Colonic mucosa (tissue), 4 donors: ENCODE data around the gene POLR2L. TPM values are rescaled to one million over a fixed set of nuclear protein-coding genes. Genes with fewer than 3 reads are reported as not detected.
A peak's percentile ranks its signal among the peaks of the same experiment; 100 is the strongest.

Source experiments
- DNase-seq: peaks from one replicate; pipeline ENCODE4 v3.0.0-alpha.2; 2020
- H3K27ac ChIP-seq: fragments of 200-600 bp; one replicate; pipeline ENCODE4 v1.8.0; 2021
- H3K27me3 ChIP-seq: fragments of 200-600 bp; one replicate; pipeline ENCODE4 v1.8.0; 2021
- H3K36me3 ChIP-seq: fragments of 200-600 bp; one replicate; pipeline ENCODE4 v1.8.0; 2021
- H3K4me1 ChIP-seq: fragments of 200-600 bp; one replicate; pipeline ENCODE4 v1.8.0; 2021; ENCODE audit warnings: mild to moderate bottlenecking
- H3K4me3 ChIP-seq: fragments of 200-600 bp; one replicate; pipeline ENCODE4 v1.8.0; 2021
- H3K9ac ChIP-seq, 2 donors: one replicate each; pipeline ENCODE4 v1.7.0; 2013; ENCODE audit warnings: control low read depth in 2 of 2, low read depth in 2 of 2, low read length in 2 of 2
- H3K9me3 ChIP-seq: fragments of 200-600 bp; one replicate; pipeline ENCODE4 v1.8.0; 2021
- intact Hi-C: fragments of 100-400 bp; cut with DNase I; formaldehyde crosslinking; loops from one replicate; pipeline ENCODE4 v1.14.1; 2022
- total RNA-seq, 2 donors: library from RNA; stranded (reverse); fragmentation: NEBNext Ultra II Directional in 1 of 2; extraction: Animal tissue kit (Norgen Biotek cat#: 25700) in 1 of 2; gene quantifications; one replicate each; pipeline ENCODE4 v1.2.1, GENCODE V29; 2021
- TF ChIP-seq, protein P1 (sequence below): fragments of 200-600 bp; IDR thresholded peaks from one replicate; pipeline ENCODE4 v1.8.0; 2022; ENCODE audit warnings: antibody characterized with exemption, mild to moderate bottlenecking
- donor health status: healthy.
- donor health status: DM: no; HTN: no; CAD: no.
- donor health status: DM: no; HTN: no; CAD: no.

The POLR2L gene
- total RNA-seq, 2 donors from 2014 or later, result 77.4 to 181 TPM

DNA sequence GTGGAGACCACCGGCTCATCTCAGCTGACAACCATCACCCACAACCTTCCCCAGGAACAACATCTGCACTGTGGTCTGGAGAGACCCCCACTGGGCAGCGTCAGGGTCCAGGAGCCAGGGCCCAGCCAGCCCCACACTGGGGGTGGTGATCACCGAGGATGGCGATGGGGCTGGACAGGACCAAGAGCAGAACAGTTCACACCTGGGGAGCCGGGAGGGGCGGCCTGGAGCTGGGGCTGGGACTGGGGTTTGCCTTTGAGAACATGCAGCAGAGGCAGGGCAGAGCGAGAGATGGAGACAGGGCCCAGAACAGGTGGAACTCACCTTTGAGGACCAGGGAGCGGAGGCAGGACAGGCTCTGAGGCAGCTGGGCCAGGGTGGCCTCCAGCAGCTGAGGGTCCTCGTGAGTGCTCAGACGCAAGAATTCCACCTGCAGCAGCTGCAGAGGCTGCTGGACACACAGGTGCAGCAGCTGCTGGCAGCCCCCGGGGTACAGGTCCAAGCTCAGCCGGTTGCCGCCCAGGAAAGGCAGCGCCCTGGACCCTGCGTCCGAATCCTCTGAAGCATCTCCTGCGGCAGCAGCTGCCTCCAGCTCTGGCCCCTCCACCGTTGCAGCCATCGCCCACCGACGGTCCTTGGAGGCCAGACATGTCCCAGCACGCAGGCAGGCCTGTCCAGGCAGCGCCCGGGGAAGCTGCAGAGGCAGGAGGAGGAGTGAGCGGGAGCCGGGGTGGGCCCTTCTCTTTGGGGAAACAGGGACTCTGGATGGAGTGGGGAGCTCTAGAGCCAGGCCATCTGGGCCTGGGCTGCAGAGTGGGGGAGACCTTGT is 38.3 kb downstream of the POLR2L start:
- intact Hi-C loops, result no loop called here
- DNase-seq, result no peak
- peak overlapping the region; percentile 72 to 75 for H3K9ac ChIP-seq
- peaks cover 20% of the 10 kb centered on the region for H3K4me1 ChIP-seq
- no peaks in the 10 kb centered on the region for H3K36me3 ChIP-seq
- TF ChIP-seq, protein P1, sequence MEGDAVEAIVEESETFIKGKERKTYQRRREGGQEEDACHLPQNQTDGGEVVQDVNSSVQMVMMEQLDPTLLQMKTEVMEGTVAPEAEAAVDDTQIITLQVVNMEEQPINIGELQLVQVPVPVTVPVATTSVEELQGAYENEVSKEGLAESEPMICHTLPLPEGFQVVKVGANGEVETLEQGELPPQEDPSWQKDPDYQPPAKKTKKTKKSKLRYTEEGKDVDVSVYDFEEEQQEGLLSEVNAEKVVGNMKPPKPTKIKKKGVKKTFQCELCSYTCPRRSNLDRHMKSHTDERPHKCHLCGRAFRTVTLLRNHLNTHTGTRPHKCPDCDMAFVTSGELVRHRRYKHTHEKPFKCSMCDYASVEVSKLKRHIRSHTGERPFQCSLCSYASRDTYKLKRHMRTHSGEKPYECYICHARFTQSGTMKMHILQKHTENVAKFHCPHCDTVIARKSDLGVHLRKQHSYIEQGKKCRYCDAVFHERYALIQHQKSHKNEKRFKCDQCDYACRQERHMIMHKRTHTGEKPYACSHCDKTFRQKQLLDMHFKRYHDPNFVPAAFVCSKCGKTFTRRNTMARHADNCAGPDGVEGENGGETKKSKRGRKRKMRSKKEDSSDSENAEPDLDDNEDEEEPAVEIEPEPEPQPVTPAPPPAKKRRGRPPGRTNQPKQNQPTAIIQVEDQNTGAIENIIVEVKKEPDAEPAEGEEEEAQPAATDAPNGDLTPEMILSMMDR, result no peak
- H3K9me3 ChIP-seq, result no peaks in the 10 kb centered on the region
- H3K27ac ChIP-seq, result peak overlapping the region; percentile 83
- peak overlapping the region; percentile 67 for H3K4me3 ChIP-seq
- no peaks in the 10 kb centered on the region for H3K27me3 ChIP-seq

DNA sequence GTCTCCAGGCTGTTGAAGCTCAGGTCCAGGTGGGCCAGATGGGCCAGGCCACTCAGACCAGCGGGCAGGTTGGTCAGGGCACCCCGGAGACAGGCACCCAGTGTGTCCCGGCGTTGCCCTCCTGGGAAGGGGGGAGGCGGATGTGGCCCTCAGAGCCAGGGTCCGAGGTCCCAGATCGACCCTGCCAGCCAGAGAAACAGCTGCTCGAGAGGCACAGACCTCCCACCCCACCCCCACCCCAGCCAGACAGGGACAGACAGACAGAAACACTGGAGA is 38.9 kb downstream of the POLR2L start:
- no peak overlapping the region for H3K27ac ChIP-seq
- H3K4me3 ChIP-seq, result no peak overlapping the region
- no peaks in the 10 kb centered on the region for H3K27me3 ChIP-seq
- TF ChIP-seq, protein P1, result no peak
- no peak overlapping the region for H3K9ac ChIP-seq
- no peaks in the 10 kb centered on the region for H3K36me3 ChIP-seq
- peaks cover 17% of the 10 kb centered on the region for H3K4me1 ChIP-seq
- intact Hi-C loops, result no loop called here
- DNase-seq, result no peak
- no peaks in the 10 kb centered on the region for H3K9me3 ChIP-seq

DNA sequence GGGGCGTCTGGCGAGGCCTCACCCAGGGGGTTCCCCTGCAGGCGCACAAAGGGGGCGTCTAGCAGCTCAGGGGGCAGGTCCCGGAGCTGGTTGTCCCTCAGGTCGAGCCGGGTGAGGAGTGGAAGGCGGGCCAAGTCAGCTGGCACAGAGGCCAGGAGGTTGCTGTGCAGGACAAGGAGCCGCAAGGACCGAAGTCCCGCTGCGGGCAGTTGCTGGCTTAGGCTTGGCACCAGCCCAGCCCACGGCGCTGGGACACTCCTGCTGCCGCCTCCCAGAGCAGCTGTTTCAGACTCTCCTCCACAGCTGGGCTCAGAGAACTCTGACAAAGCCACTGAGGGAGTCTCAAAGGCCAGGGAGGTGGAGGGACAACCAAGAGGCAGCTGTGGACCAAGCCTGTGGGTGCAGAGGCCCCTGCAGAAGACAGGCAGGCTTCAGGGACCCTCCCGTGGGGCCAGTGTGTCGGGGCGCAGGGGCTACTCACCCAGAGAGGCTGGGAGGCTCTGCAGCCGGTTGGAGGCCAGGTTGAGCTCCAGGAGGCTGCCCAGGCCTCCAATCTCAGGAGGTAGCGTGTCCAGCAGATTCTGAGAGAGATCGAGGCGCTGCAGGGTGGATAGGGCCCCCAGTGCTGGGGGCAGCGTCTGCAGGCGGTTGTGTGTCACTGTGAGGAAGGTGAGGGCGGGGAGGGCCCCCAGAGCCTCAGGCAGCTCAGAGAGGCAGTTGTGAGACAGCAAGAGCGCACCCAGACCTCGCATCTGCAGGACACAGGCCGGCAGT is 39.4 kb downstream of the POLR2L start:
- intact Hi-C loops, result no loop called here
- DNase-seq, result no peak
- H3K4me3 ChIP-seq, result no peak overlapping the region
- H3K4me1 ChIP-seq, result peaks cover 11% of the 10 kb centered on the region
- TF ChIP-seq, protein P1, result no peak
- H3K9me3 ChIP-seq, result no peaks in the 10 kb centered on the region
- no peaks in the 10 kb centered on the region for H3K36me3 ChIP-seq
- H3K27me3 ChIP-seq, result no peaks in the 10 kb centered on the region
- H3K9ac ChIP-seq, result no peak overlapping the region
- no peak overlapping the region for H3K27ac ChIP-seq

DNA sequence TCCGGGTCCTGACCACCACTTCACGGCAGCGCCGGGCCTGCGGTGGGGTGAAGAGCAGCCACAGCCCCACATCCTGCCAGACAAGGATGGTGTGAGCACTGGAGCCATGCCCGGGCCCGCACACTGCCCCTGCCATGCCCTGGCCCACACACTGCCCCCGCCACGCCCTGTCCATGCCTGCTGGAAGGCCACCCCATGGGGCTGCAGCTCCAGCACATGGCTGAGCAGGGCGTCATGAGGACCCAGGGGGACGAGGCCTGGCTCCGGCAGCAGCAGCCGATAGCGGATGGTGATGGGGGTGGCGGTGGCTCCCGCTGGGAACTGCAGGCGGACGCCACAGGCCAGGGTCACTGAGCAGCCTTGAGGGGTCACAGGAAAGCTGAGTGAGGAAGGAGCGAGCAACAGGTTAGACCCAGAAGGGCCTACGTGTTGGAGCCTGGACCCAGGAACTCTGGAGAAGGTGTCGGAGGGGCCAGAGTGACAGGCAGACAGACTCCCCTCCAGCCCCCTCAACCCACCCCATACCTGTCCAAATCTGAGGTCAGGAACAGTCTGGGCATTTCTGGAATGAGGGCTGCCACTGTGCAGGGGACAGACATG is 40.2 kb downstream of the POLR2L start:
- H3K9ac ChIP-seq, result no peak overlapping the region
- intact Hi-C loops, result no loop called here
- no peaks in the 10 kb centered on the region for H3K36me3 ChIP-seq
- H3K4me1 ChIP-seq, result peaks cover 10% of the 10 kb centered on the region
- no peaks in the 10 kb centered on the region for H3K9me3 ChIP-seq
- no peak overlapping the region for H3K4me3 ChIP-seq
- H3K27ac ChIP-seq, result no peak overlapping the region
- no peak for DNase-seq
- TF ChIP-seq, protein P1, result no peak
- no peaks in the 10 kb centered on the region for H3K27me3 ChIP-seq

DNA sequence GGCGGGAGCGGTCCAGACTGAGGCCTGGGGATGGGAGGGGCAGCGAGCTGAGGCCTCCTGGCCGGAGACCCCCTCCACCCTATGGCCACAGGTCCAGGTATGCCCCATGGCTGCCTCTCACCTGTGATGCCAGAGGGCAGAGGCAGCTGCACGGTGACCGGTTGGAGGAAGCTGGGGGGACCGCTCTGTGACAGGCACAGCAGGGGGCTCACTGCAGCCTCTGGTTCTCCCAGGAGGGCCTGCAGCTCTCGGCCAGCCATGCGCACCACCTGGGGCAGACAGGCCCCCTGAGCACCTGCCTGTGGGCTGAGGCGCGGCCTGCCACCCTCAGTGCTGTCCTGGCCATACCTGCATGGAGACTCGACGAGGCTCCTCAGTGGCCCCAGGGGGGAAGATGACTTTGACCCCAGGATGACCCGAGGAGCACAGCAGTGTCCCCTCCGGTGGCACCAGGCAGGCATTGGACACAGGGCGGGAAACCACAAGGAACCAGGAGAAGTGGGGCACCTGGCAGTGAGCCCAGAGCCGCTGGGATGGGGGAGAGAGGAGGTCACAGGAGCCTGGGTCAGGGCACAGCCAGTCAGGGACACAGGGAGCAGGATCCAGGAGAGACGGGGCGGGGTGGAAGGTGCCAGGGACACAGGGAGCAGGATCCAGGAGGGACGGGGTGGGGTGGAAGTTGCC is 41.1 kb downstream of the POLR2L start:
- H3K27me3 ChIP-seq, result no peaks in the 10 kb centered on the region
- H3K9me3 ChIP-seq, result no peaks in the 10 kb centered on the region
- H3K4me3 ChIP-seq, result no peak overlapping the region
- H3K9ac ChIP-seq, result no peak overlapping the region
- TF ChIP-seq, protein P1, result no peak
- H3K4me1 ChIP-seq, result peaks cover 13% of the 10 kb centered on the region
- H3K36me3 ChIP-seq, result no peaks in the 10 kb centered on the region
- no peak overlapping the region for H3K27ac ChIP-seq
- DNase-seq, result no peak
- intact Hi-C loops, result no loop called here
